ENCODE data around the gene CCDC127.
"Not testable (repeated sequence)": the region's sequence is repeated elsewhere in the genome, so short reads cannot be mapped to it uniquely, and the experiment has no call there.

CCDC127 gene

DNA sequence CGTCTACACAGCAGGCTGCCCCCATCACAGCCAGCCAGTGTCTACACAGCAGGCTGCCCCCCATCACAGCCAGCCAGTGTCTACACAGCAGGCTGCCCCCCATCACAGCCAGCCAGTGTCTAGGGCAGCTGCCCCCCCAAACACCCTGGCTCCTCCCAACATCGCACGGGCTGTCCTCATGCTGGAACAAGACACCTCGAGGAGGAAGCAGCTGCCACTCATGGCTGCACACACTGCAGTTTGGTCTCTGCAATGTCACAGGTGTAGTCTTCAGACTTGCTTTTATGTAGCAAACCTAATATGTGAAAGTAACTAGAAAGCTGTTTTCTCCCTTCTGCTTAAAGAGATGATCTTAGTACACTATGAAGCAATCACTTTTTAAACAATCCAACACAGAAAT, 17.0 kb downstream of the CCDC127 start:
- Mint-ChIP-seq H3K27me3 (ENCODE audit: low read depth, poor library complexity) (no peaks in the 10 kb centered on the region), H3K4me3 (peak overlapping the region; percentile 8), H3K4me1 (peaks cover 37% of the 10 kb centered on the region), H3K27ac (peak overlapping the region; percentile 20), H3K36me3 (ENCODE audit: low read depth) (peaks cover 30% of the 10 kb centered on the region), H3K9me3 (no peaks in the 10 kb centered on the region)
- TF ChIP-seq, protein P1, sequence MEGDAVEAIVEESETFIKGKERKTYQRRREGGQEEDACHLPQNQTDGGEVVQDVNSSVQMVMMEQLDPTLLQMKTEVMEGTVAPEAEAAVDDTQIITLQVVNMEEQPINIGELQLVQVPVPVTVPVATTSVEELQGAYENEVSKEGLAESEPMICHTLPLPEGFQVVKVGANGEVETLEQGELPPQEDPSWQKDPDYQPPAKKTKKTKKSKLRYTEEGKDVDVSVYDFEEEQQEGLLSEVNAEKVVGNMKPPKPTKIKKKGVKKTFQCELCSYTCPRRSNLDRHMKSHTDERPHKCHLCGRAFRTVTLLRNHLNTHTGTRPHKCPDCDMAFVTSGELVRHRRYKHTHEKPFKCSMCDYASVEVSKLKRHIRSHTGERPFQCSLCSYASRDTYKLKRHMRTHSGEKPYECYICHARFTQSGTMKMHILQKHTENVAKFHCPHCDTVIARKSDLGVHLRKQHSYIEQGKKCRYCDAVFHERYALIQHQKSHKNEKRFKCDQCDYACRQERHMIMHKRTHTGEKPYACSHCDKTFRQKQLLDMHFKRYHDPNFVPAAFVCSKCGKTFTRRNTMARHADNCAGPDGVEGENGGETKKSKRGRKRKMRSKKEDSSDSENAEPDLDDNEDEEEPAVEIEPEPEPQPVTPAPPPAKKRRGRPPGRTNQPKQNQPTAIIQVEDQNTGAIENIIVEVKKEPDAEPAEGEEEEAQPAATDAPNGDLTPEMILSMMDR (IDR thresholded peaks at IDR 0.05): no peak
- DNase-seq: no peak

- H3K27me3 Mint-ChIP-seq (ENCODE audit: low read depth, poor library complexity): peaks cover 4% of the 10 kb centered on the region
- no peak for DNase-seq
- peaks cover 43% of the 10 kb centered on the region for H3K4me1 Mint-ChIP-seq
- peak overlapping the region; percentile 45 for H3K27ac Mint-ChIP-seq
- H3K36me3 Mint-ChIP-seq (ENCODE audit: low read depth): peaks cover 21% of the 10 kb centered on the region
- TF ChIP-seq, protein P1 (IDR thresholded peaks at IDR 0.05): no peak
- peak overlapping the region; percentile 34 for H3K4me3 Mint-ChIP-seq
- no peaks in the 10 kb centered on the region for H3K9me3 Mint-ChIP-seq
Measured at GRCh38 chr5:199950-200645, 17.9 kb downstream of the CCDC127 start.

DNA sequence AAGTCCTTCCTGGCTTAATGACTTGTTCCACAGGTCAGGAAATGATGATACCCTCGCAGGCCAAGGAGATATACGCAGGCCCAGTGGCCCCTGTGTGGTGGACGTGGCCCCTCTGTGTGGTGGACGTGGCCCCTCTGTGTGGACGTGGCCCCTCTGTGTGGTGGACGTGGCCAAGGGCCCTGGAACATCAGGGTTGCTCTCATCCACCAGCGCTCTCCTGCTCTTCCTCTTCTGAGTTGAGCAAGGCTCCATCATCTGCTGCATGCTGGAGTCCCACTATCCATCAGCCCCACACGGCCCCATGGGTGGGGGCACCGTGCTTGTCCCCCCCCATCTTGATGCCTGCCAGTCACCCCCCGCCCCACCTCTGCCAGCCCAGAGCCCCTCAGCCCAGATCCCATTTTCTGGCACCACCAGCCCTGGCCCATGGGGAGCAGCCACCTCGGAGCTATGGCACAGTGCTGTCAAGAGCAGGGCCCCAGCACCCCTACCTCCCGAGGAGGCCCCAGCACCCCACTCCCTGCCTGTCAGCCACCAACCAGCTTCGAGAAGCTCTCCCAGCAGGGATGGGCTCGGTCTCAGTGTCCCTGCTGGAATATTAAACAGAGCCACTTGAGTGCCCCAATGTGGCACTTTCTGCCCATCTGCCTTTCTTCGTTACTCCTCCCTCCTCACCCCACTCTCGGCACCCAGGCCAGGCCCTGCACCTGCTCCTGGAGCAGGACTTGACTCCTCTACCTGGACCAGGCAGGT, 18.6 kb downstream of the CCDC127 start:
- Mint-ChIP-seq H3K4me1 (peaks cover 44% of the 10 kb centered on the region), H3K27ac (no peak overlapping the region), H3K4me3 (no peak overlapping the region), H3K36me3 (ENCODE audit: low read depth) (peaks cover 14% of the 10 kb centered on the region), H3K9me3 (no peaks in the 10 kb centered on the region), H3K27me3 (ENCODE audit: low read depth, poor library complexity) (peaks cover 4% of the 10 kb centered on the region)
- TF ChIP-seq, protein P1 (IDR thresholded peaks at IDR 0.05): no peak
- no peak for DNase-seq

GRCh38 chr5:198516-199196, 19.3 kb downstream of the CCDC127 start:
- no peak overlapping the region for H3K4me3 Mint-ChIP-seq
- TF ChIP-seq, protein P1 (IDR thresholded peaks at IDR 0.05): no peak
- DNase-seq: no peak
- no peaks in the 10 kb centered on the region for H3K9me3 Mint-ChIP-seq
- H3K4me1 Mint-ChIP-seq: peaks cover 44% of the 10 kb centered on the region
- H3K27me3 Mint-ChIP-seq (ENCODE audit: low read depth, poor library complexity): peaks cover 4% of the 10 kb centered on the region
- peaks cover 7% of the 10 kb centered on the region for H3K36me3 Mint-ChIP-seq (ENCODE audit: low read depth)
- H3K27ac Mint-ChIP-seq: no peak overlapping the region

GRCh38 chr5:197892-198489, 20.0 kb downstream of the CCDC127 start:
- H3K4me1 Mint-ChIP-seq: peaks cover 44% of the 10 kb centered on the region
- no peak overlapping the region for H3K4me3 Mint-ChIP-seq
- no peak overlapping the region for H3K27ac Mint-ChIP-seq
- TF ChIP-seq, protein P1 (IDR thresholded peaks at IDR 0.05): no peak
- no peak for DNase-seq
- H3K27me3 Mint-ChIP-seq (ENCODE audit: low read depth, poor library complexity): peaks cover 4% of the 10 kb centered on the region
- no peaks in the 10 kb centered on the region for H3K9me3 Mint-ChIP-seq
- H3K36me3 Mint-ChIP-seq (ENCODE audit: low read depth): peaks cover 5% of the 10 kb centered on the region

DNA sequence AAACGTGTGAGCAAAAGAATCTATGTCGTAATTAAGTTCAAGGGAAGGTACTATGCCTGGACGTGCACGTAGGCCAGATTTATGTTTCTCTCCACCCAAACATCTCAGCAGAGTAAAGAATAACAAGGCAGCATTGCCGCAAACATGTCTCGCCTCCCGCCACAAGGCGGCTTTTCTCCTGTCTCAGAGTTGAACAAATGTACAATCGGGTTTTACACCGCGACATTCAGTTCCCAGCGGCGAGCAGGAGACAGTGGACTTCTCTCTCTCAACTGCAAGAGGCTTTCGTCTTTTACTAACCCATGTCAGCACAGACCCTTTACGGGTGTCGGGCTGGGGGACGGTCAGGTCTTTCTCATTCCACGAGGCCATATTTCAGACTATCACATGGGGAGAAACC, 20.9 kb downstream of the CCDC127 start:
- not testable (repeated sequence) for H3K4me3 Mint-ChIP-seq; H3K36me3 Mint-ChIP-seq (ENCODE audit: low read depth); H3K27ac Mint-ChIP-seq; DNase-seq; H3K9me3 Mint-ChIP-seq; H3K27me3 Mint-ChIP-seq (ENCODE audit: low read depth, poor library complexity)
- peaks cover 37% of the 10 kb centered on the region for H3K4me1 Mint-ChIP-seq

All from nephron progenitor cell (in vitro differentiated cells).